RWPE1 (cell line): ENCODE measurements around the gene UVRAG.

ENCODE experiments used
- CTCF ChIA-PET: fragments of 350-600 bp; sonication (Branson Sonifier 250); formaldehyde crosslinking; extraction: SDS; loops from one replicate; lab custom pipeline; 2021; lab: Yijun Ruan, JAX
- POLR2A ChIA-PET: fragments of 400-600 bp; formaldehyde crosslinking; extraction: SDS; loops from one replicate; lab custom pipeline; 2020; ENCODE audit warnings: antibody characterized with exemption; ENCODE audit not compliant: low non-redundant PET; lab: Yijun Ruan, JAX
- DNase-seq: peaks from one replicate; pipeline ENCODE4 v3.0.0; 2012; ENCODE audit warnings: low spot score
- H3K27ac ChIP-seq: fragments of 450-650 bp; 2 replicates; pipeline ENCODE4 v1.5.1; 2017
- TF ChIP-seq, protein P1 (sequence below): fragments of 450-650 bp; conservative IDR thresholded peaks from 2 replicates; pipeline ENCODE4 v1.5.1; 2017; ENCODE audit warnings: low read depth, mild to moderate bottlenecking

UVRAG gene

DNA sequence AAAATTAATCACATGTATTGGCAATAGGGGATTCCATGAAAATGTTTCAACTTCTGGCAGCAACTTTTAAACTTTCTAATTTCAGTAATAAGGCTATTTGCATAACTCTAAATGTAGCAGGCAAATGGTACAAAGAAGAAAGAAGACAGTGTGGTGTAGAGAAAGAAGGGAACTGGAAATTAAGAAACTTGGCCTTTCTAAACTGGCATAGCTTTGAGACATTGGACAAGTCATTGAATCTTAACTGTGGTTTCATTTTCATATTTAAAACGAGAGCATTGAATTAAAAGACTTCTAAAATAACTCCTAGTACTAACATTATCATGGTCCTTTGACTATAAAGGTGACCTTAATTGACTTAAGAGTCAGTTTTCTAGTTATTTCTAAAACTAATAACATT lies 125.0 kb downstream of the UVRAG start:
- ChIA-PET POLR2A (no interaction called here), CTCF (no interaction called here)
- TF ChIP-seq, protein P1, sequence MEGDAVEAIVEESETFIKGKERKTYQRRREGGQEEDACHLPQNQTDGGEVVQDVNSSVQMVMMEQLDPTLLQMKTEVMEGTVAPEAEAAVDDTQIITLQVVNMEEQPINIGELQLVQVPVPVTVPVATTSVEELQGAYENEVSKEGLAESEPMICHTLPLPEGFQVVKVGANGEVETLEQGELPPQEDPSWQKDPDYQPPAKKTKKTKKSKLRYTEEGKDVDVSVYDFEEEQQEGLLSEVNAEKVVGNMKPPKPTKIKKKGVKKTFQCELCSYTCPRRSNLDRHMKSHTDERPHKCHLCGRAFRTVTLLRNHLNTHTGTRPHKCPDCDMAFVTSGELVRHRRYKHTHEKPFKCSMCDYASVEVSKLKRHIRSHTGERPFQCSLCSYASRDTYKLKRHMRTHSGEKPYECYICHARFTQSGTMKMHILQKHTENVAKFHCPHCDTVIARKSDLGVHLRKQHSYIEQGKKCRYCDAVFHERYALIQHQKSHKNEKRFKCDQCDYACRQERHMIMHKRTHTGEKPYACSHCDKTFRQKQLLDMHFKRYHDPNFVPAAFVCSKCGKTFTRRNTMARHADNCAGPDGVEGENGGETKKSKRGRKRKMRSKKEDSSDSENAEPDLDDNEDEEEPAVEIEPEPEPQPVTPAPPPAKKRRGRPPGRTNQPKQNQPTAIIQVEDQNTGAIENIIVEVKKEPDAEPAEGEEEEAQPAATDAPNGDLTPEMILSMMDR, result no peak
- H3K27ac ChIP-seq, result no peak overlapping the region
- no peak for DNase-seq

DNA sequence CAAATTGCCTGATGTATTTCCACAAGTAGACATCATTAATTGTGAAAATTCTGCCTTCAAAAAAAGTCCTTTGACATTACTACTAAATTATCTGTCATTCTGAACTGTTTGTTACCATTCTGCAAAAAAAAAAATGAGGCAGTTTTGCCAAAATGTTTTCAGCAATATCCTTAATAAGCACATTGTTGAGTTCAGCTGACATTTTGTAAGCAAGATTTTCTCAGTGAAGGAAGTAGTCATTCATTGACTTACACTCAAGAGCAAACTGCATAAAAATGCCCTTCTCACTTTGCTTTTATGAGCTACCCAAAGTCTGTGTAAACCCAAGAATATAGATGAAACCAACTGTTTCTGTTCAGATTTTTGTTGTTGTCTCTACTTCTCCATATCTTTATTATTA lies 125.9 kb downstream of the UVRAG start:
- TF ChIP-seq, protein P1, result no peak
- DNase-seq, result no peak
- CTCF ChIA-PET, result interaction anchor here (0.7 kb wide), 1 partner anchor 48 kb away, joined by 6 read pairs; no protein-coding TSS in a partner anchor
- POLR2A ChIA-PET, result no interaction called here
- H3K27ac ChIP-seq, result no peak overlapping the region

DNA sequence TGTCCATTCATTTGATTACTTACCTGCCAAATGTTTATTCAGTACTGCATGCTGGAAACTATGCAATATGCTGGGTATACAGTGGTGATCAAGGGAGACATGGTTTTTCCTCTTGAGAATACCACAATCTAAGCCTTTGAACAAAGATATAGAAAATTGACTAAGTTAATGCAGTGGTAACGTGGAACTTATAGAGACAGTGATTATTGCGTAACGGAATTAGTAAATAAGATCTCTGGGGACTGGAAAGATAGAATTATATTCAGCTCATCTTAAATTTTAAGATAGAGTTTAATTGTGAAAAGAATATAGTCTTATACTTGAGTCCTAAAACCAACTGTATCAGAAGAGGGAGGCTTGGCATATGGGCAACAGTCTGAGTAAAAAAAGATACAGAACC lies 129.5 kb downstream of the UVRAG start:
- TF ChIP-seq, protein P1, result no peak
- no peak overlapping the region for H3K27ac ChIP-seq
- DNase-seq, result no peak
- POLR2A ChIA-PET, result no interaction called here
- CTCF ChIA-PET, result no interaction called here

DNA sequence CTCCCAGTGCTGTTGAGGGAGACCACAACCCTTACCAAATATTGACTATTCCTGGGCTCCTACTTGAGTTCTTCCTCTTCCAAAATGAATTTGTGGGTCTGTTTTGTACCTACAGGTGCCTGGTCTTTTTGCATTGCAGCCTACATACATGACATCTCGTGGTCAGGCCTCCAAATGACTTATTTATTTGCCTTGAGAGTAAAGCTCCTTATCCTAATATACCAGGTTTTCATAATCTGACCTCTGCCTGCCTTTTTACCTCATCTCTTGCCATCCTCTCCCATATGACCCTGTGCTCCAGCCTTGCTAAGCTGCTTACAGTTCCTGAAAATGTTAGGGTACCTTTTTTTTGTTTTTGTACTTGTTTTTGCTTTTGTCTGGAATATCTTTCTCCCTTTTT lies 130.4 kb downstream of the UVRAG start:
- TF ChIP-seq, protein P1, result no peak
- H3K27ac ChIP-seq, result no peak overlapping the region
- no peak for DNase-seq
- POLR2A ChIA-PET, result no interaction called here
- CTCF ChIA-PET, result interaction anchor here (0.6 kb wide), 1 partner anchor 549 kb away, joined by 3 read pairs; no protein-coding TSS in a partner anchor

DNA sequence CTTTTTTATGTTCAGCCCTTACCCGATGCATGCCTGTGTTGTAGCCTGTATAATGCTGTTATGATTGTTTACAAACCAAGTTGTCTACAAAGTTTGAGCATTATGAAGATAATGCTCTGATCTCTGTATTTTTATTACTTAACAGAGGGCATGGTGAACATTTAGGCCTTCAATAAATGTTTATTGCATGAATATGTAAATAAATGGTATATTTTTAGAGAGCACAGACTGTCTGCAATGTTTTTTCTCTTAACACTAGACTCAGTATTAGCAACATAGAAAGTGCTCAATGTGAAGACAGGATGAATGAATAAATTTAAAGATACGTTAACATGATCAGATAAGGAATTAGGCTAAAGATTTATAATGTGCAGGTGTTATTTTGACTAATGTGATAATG lies 130.9 kb downstream of the UVRAG start:
- ChIA-PET POLR2A (no interaction called here), CTCF (no interaction called here)
- no peak overlapping the region for H3K27ac ChIP-seq
- no peak for DNase-seq
- TF ChIP-seq, protein P1, result no peak

DNA sequence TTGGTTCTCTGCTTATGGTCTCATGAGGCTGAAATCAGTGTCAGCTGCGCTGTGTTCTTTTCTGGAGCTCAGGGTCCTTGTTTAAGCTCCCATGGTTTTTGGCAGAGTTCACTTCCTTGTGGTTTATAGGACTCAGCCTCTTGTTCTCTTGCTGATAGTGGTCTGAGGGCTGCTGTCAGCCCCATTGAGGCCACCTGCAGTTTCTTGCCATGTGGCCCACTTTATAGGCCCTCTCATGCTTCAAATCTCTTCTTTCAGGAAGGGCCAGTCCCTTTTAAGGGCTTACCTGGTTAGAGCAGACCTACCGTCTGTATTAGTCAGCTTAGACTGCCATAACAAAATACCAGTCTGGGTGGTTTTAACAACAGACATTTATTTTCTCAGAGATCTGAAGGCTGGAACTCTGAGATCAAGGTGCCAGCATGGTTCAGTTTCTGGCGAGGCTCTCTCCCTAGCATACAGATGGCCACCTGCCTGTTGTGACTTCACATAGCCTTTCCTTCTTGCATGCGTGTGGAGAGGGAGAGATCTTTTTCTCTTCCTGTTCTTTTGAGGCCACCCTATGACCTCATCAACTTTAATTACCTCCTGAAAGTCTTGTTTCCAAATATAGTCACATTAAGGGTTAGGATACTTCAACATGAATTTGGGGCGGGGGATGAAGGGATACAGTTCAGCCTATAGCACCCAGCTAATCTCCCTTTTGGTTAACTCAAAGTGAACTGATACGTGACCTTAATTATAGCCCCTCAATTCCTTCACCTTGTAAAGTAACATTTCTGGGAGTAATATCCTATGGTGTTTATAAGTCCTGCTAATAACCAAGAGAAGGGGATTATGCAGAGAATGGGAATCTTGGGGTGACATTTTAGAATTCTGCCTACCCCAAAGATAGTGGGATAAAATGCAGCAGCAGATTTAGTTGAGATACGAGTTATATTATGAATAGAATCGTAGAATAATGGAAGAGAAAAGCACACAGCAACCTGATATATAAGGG lies 131.8 kb downstream of the UVRAG start:
- H3K27ac ChIP-seq, result no peak overlapping the region
- POLR2A ChIA-PET, result no interaction called here
- DNase-seq, result no peak
- TF ChIP-seq, protein P1, result no peak
- CTCF ChIA-PET, result interaction anchor here (0.6 kb wide), 1 partner anchor 48 kb away, joined by 3 read pairs; no protein-coding TSS in a partner anchor
